Esophagus squamous epithelium (tissue), 5 donors: ENCODE results near the gene SRGAP1. TPM values are rescaled to one million over a fixed set of nuclear protein-coding genes. Genes with fewer than 3 reads are reported as not detected.
A peak's percentile ranks its signal among the peaks of the same experiment; 100 is the strongest.

ENCODE experiments used
- DNase-seq: peaks from one replicate; lab custom pipeline; 2025; lab: John Stamatoyannopoulos, UW
- H3K27ac ChIP-seq, 4 donors: fragments of 200-600 bp; sonication (generic); one replicate each; pipeline ENCODE4 v1.5.1; 2016 to 2019; ENCODE audit warnings: mild to moderate bottlenecking in 1 of 4
- H3K27me3 ChIP-seq, 4 donors: fragments of 200-600 bp; sonication (generic); 1 replicate in 3 of 4; 2 replicates in 1 of 4; pipeline versions ENCODE4 v1.5.1 to v1.6.0; 2017 to 2021; ENCODE audit warnings: antibody characterized with exemption in 1 of 4
- H3K36me3 ChIP-seq, 3 donors: fragments of 200-600 bp; sonication (generic); one replicate each; pipeline ENCODE4 v1.5.1; 2016 to 2019
- H3K4me1 ChIP-seq, 3 donors: fragments of 200-600 bp; sonication (generic); one replicate each; pipeline ENCODE4 v1.5.1; 2017 to 2019
- H3K4me3 ChIP-seq, 4 donors: fragments of 200-600 bp; sonication (generic); 1 replicate in 3 of 4; 2 replicates in 1 of 4; pipeline ENCODE4 v1.5.1; 2016 to 2019; ENCODE audit warnings: mild to moderate bottlenecking in 2 of 4, moderate library complexity in 1 of 4
- H3K9me3 ChIP-seq, 3 donors: fragments of 200-600 bp; sonication (generic); one replicate each; pipeline ENCODE4 v1.5.1; 2016 to 2019
- CTCF ChIP-seq, 6 experiments: fragments of 450-650 bp in 4 of 6; fragments of 200-600 bp in 2 of 6; sonication (generic) in 2 of 6; IDR thresholded peaks; one replicate each; pipeline ENCODE4 v1.5.1; 2016 to 2019; ENCODE audit warnings: antibody characterized with exemption in 6 of 6, mild to moderate bottlenecking in 4 of 6, moderate library complexity in 4 of 6
- POLR2A ChIP-seq, 4 donors: fragments of 450-650 bp; IDR thresholded peaks; one replicate each; pipeline ENCODE4 v1.6.1; 2017; ENCODE audit warnings: antibody characterized with exemption in 4 of 4, mild to moderate bottlenecking in 4 of 4, moderate library complexity in 3 of 4
- WGBS, 2 donors: methylation state at CpG; one replicate each; pipeline ENCODE4 v1.1.5; 2018; 5-methylcytosine and 5-hydroxymethylcytosine counted together
- intact Hi-C: fragments of 100-400 bp; cut with DNase I; formaldehyde crosslinking; loops from one replicate; pipeline ENCODE4 v1.15.0; 2022
- total RNA-seq, 4 donors: library from RNA; depleted of rRNA; stranded (reverse); fragments of >200 nt; gene quantifications; one replicate each; pipeline ENCODE4 v1.1.0, GENCODE V29; 2016
- donor health status: DM: yes; HTN: yes; CAD: no.

Gene SRGAP1
- total RNA-seq, 4 donors from 2014 or later = 2.0 to 5.3 (median 3.6) TPM

GRCh38 chr12:63899396-63899795 lies 54.9 kb downstream of the SRGAP1 start:
- H3K9me3 ChIP-seq = no peaks in the 10 kb centered on the region
- no peak overlapping the region for H3K4me3 ChIP-seq
- 78 to 84% methylated on average over 4 of the region's 4 CpGs for WGBS, 2 donors
- intact Hi-C loops = no loop called here
- no peaks in the 10 kb centered on the region for H3K36me3 ChIP-seq
- H3K27ac ChIP-seq = no peak overlapping the region
- peaks cover 0 to 60% (median 5%) of the 10 kb centered on the region in 3 donors for H3K4me1 ChIP-seq
- no peak for DNase-seq
- no peak for TF ChIP-seq CTCF (IDR thresholded peaks at IDR 0.05)
- no peak for TF ChIP-seq POLR2A (IDR thresholded peaks at IDR 0.05)
- H3K27me3 ChIP-seq = no peaks in the 10 kb centered on the region

GRCh38 chr12:63900922-63901793 lies 56.7 kb downstream of the SRGAP1 start:
- Histone ChIP-seq H3K4me1 (peaks cover 0 to 52% (median 5%) of the 10 kb centered on the region in 3 donors), H3K9me3 (no peaks in the 10 kb centered on the region), H3K27ac (peak overlapping the region; percentile 22 to 63 (median 36)), H3K4me3 (no peak overlapping the region), H3K27me3 (no peaks in the 10 kb centered on the region), H3K36me3 (no peaks in the 10 kb centered on the region)
- DNase-seq = no peak
- intact Hi-C loops = no loop called here
- no peak for TF ChIP-seq POLR2A (IDR thresholded peaks at IDR 0.05)
- no peak for TF ChIP-seq CTCF (IDR thresholded peaks at IDR 0.05)
- 48 to 58% methylated on average over 2 of the region's 2 CpGs for WGBS, 2 donors

- no peak overlapping the region for H3K4me3 ChIP-seq
- H3K4me1 ChIP-seq = peaks cover 0 to 25% (median 0%) of the 10 kb centered on the region in 3 donors
- 79 to 92% methylated on average over 4 of the region's 4 CpGs for WGBS, 2 donors
- H3K9me3 ChIP-seq = peaks cover 0 to 5% (median 0%) of the 10 kb centered on the region in 3 donors
- H3K27me3 ChIP-seq = no peaks in the 10 kb centered on the region
- intact Hi-C loops = no loop called here
- no peak for TF ChIP-seq CTCF (IDR thresholded peaks at IDR 0.05)
- TF ChIP-seq POLR2A (IDR thresholded peaks at IDR 0.05) = no peak
- no peaks in the 10 kb centered on the region for H3K36me3 ChIP-seq
- no peak for DNase-seq
- no peak overlapping the region for H3K27ac ChIP-seq
These were observed 60.2 kb downstream of the SRGAP1 start for GRCh38 chr12:63904653-63905052.

- peaks cover 0 to 21% (median 0%) of the 10 kb centered on the region in 3 donors for H3K4me1 ChIP-seq
- no peaks in the 10 kb centered on the region for H3K27me3 ChIP-seq
- no peak for TF ChIP-seq POLR2A (IDR thresholded peaks at IDR 0.05)
- TF ChIP-seq CTCF (IDR thresholded peaks at IDR 0.05) = no peak
- intact Hi-C loops = no loop called here
- H3K4me3 ChIP-seq = no peak overlapping the region
- DNase-seq = no peak
- no peak overlapping the region for H3K27ac ChIP-seq
- 73 to 78% methylated on average over 4 of the region's 4 CpGs for WGBS, 2 donors
- H3K9me3 ChIP-seq = peaks cover 0 to 5% (median 0%) of the 10 kb centered on the region in 3 donors
- H3K36me3 ChIP-seq = no peaks in the 10 kb centered on the region
These were observed 61.0 kb downstream of the SRGAP1 start for GRCh38 chr12:63905544-63905943.

GRCh38 chr12:63906876-63907275 lies 62.4 kb downstream of the SRGAP1 start:
- Histone ChIP-seq H3K9me3 (peaks cover 0 to 5% (median 0%) of the 10 kb centered on the region in 3 donors), H3K36me3 (no peaks in the 10 kb centered on the region), H3K27ac (no peak overlapping the region), H3K27me3 (no peaks in the 10 kb centered on the region), H3K4me3 (no peak overlapping the region), H3K4me1 (peaks cover 0 to 8% (median 0%) of the 10 kb centered on the region in 3 donors)
- TF ChIP-seq POLR2A (IDR thresholded peaks at IDR 0.05) = no peak
- no peak for TF ChIP-seq CTCF (IDR thresholded peaks at IDR 0.05)
- intact Hi-C loops = no loop called here
- DNase-seq = no peak
- 81 to 87% methylated on average over 1 of the region's 1 CpG for WGBS, 2 donors
